ENCODE data around the gene AZI2.

Gene AZI2

GRCh38 chr3:28301688-28302087 lies 46.9 kb downstream of the AZI2 start:
- no peak for DNase-seq (ENCODE audit: low spot score)

- no peak for DNase-seq (ENCODE audit: low spot score)
These were observed 48.2 kb downstream of the AZI2 start for GRCh38 chr3:28300345-28300962.

- DNase-seq (ENCODE audit: low spot score), result no peak
These were observed 48.9 kb downstream of the AZI2 start for GRCh38 chr3:28299705-28300104.

GRCh38 chr3:28295898-28296490 lies 52.6 kb downstream of the AZI2 start:
- DNase-seq (ENCODE audit: low spot score), result no peak

GRCh38 chr3:28294667-28295413 lies 53.8 kb downstream of the AZI2 start:
- DNase-seq (ENCODE audit: low spot score), result no peak

GRCh38 chr3:28292622-28293021 lies 56.0 kb downstream of the AZI2 start:
- DNase-seq (ENCODE audit: low spot score), result no peak

GRCh38 chr3:28291577-28291976 lies 57.0 kb downstream of the AZI2 start:
- DNase-seq (ENCODE audit: low spot score), result no peak

- no peak for DNase-seq (ENCODE audit: low spot score)
These were observed 57.7 kb downstream of the AZI2 start for GRCh38 chr3:28290863-28291300.

GRCh38 chr3:28287046-28287445 lies 61.6 kb downstream of the AZI2 start:
- DNase-seq (ENCODE audit: low spot score), result no peak

- DNase-seq (ENCODE audit: low spot score), result peak; percentile 21
These were observed 62.0 kb downstream of the AZI2 start for GRCh38 chr3:28286595-28286994.

- DNase-seq (ENCODE audit: low spot score), result no peak
These were observed 67.8 kb downstream of the AZI2 start for GRCh38 chr3:28280781-28281180.

GRCh38 chr3:28279770-28280169 lies 68.9 kb downstream of the AZI2 start:
- DNase-seq (ENCODE audit: low spot score), result no peak

- no peak for DNase-seq (ENCODE audit: low spot score)
These were observed 69.7 kb downstream of the AZI2 start for GRCh38 chr3:28278918-28279317.

GRCh38 chr3:28273837-28274236 lies 74.8 kb downstream of the AZI2 start:
- DNase-seq (ENCODE audit: low spot score), result no peak

Measured in CD4-positive, alpha-beta T cell treated with Interleukin-6 at 100 ng/mL for 8 hours (primary cell).